ENCODE measurements around the gene ARHGAP32. TPM values are rescaled to one million over a fixed set of nuclear protein-coding genes. Genes with fewer than 3 reads are reported as not detected.

ARHGAP32 gene
- total RNA-seq, 1 donor from 2014 or later, result 38.4 TPM

DNA sequence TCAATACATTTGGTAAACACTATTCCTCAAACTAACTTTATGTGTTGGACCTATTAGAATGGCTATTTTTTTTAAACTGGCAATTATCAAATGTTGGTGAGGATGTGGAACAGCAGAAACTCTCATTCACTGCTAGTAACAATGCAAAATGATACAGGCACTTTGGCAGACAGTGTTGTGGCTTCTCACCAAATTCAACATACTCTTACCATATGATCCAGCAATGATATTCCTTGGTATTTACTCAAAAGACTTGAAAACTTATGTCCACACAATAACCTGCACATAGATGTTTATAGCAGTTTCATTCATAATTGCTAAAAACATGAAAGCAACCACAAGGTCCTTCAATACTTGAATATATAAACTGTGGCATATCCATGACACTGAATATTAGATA lies 136.9 kb downstream of the ARHGAP32 start:
- H3K4me3 Mint-ChIP-seq, result no peak overlapping the region
- H3K4me1 Mint-ChIP-seq, result no peaks in the 10 kb centered on the region
- H3K36me3 Mint-ChIP-seq (ENCODE audit: low read depth), result peaks cover 8% of the 10 kb centered on the region
- DNase-seq (ENCODE audit: low read depth, low spot score), result no peak
- H3K27ac Mint-ChIP-seq (ENCODE audit: unreplicated experiment), result no peak overlapping the region
- TF ChIP-seq, protein P1, sequence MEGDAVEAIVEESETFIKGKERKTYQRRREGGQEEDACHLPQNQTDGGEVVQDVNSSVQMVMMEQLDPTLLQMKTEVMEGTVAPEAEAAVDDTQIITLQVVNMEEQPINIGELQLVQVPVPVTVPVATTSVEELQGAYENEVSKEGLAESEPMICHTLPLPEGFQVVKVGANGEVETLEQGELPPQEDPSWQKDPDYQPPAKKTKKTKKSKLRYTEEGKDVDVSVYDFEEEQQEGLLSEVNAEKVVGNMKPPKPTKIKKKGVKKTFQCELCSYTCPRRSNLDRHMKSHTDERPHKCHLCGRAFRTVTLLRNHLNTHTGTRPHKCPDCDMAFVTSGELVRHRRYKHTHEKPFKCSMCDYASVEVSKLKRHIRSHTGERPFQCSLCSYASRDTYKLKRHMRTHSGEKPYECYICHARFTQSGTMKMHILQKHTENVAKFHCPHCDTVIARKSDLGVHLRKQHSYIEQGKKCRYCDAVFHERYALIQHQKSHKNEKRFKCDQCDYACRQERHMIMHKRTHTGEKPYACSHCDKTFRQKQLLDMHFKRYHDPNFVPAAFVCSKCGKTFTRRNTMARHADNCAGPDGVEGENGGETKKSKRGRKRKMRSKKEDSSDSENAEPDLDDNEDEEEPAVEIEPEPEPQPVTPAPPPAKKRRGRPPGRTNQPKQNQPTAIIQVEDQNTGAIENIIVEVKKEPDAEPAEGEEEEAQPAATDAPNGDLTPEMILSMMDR (conservative IDR thresholded peaks at IDR 0.05), result no peak
- H3K27me3 Mint-ChIP-seq (ENCODE audit: low read depth), result no peaks in the 10 kb centered on the region
- peaks cover 4% of the 10 kb centered on the region for H3K9me3 Mint-ChIP-seq

DNA sequence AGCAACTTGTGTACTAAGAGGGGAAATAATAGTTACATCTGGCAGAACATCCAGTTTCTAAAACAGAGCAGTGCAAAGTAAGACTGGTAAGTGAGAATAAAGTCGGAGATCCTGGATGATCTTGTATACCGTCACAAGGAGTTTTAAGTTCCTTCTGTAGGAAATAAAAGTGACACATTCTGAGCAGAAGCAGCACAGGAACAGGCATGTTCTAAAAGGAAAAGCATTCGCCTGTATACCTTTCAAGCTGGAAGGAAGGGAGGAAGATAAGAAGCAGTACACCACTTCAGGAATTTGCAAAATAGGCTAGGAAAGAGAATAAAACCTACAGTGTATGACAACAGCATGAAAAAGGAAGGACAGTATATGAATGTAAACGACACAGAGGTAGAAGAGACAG lies 143.2 kb downstream of the ARHGAP32 start:
- Mint-ChIP-seq H3K9me3 (peaks cover 4% of the 10 kb centered on the region), H3K27me3 (ENCODE audit: low read depth) (no peaks in the 10 kb centered on the region), H3K36me3 (ENCODE audit: low read depth) (peaks cover 21% of the 10 kb centered on the region), H3K4me1 (peaks cover 5% of the 10 kb centered on the region), H3K4me3 (no peak overlapping the region), H3K27ac (ENCODE audit: unreplicated experiment) (no peak overlapping the region)
- TF ChIP-seq, protein P1 (conservative IDR thresholded peaks at IDR 0.05), result no peak
- no peak for DNase-seq (ENCODE audit: low read depth, low spot score)

DNA sequence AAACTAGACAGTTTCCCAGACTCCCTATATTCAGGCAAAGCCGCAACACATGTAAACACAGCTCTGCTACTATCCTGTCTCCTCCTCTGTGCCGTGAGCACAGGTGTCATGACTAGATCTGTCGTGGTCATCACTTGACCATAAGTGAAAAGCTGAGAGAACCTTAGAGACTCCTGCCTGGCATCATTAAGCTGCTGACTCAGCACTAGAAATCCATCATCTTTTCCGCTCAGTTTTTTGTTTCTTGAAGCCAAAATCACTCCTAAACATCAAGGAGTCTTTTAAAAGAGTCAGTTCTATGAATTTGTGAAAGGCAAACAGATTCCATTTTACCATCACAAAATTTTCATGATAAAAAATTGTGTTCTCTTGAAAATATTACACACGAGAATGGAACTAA lies 147.0 kb downstream of the ARHGAP32 start:
- H3K4me3 Mint-ChIP-seq, result no peak overlapping the region
- no peak overlapping the region for H3K27ac Mint-ChIP-seq (ENCODE audit: unreplicated experiment)
- H3K9me3 Mint-ChIP-seq, result no peaks in the 10 kb centered on the region
- peaks cover 5% of the 10 kb centered on the region for H3K4me1 Mint-ChIP-seq
- H3K36me3 Mint-ChIP-seq (ENCODE audit: low read depth), result peaks cover 16% of the 10 kb centered on the region
- no peak for DNase-seq (ENCODE audit: low read depth, low spot score)
- TF ChIP-seq, protein P1 (conservative IDR thresholded peaks at IDR 0.05), result no peak
- H3K27me3 Mint-ChIP-seq (ENCODE audit: low read depth), result no peaks in the 10 kb centered on the region

DNA sequence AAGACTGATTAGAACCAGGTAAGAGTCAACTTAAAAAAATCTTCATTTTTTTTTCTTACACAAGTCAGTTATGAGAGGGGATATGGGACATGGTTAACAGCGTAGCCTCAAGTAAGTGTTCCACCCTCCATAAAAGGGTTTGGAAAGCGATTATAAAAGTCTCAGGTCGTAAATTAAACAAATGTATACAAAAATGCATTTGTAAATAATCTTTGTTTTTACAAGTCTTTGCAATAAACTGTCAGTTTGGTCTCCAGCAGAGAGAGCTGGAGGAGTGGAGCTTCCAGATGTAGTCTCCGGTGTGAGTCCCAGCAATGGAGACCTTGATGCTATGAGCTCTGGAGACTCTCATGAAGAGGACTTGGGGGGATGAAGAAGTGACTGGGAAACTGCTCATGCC lies 149.6 kb downstream of the ARHGAP32 start:
- TF ChIP-seq, protein P1 (conservative IDR thresholded peaks at IDR 0.05), result no peak
- no peak for DNase-seq (ENCODE audit: low read depth, low spot score)
- Mint-ChIP-seq H3K36me3 (ENCODE audit: low read depth) (peaks cover 31% of the 10 kb centered on the region), H3K27ac (ENCODE audit: unreplicated experiment) (no peak overlapping the region), H3K9me3 (peaks cover 7% of the 10 kb centered on the region), H3K4me3 (no peak overlapping the region), H3K27me3 (ENCODE audit: low read depth) (no peaks in the 10 kb centered on the region), H3K4me1 (peaks cover 3% of the 10 kb centered on the region)

DNA sequence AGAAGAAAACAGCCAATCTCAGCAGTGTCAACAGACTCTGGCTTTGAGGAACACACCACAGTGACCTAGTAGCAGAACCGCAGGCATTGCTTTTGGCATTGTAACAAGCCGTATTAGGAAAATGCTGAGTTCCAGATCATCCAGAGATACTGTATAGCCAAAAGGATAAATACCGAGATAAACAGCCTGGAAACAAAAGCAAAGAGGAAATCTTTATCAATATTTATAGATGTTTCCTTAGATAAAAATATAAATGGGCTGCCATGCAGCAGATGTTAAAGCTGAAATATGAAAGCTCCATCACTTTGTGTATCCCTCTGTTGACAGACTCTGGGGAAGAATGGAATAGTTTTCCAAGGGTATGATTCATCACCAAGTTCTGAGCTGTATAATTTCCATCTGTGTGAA lies 150.5 kb downstream of the ARHGAP32 start:
- no peak overlapping the region for H3K27ac Mint-ChIP-seq (ENCODE audit: unreplicated experiment)
- H3K9me3 Mint-ChIP-seq, result peaks cover 7% of the 10 kb centered on the region
- H3K36me3 Mint-ChIP-seq (ENCODE audit: low read depth), result peaks cover 29% of the 10 kb centered on the region
- H3K4me3 Mint-ChIP-seq, result no peak overlapping the region
- H3K27me3 Mint-ChIP-seq (ENCODE audit: low read depth), result no peaks in the 10 kb centered on the region
- TF ChIP-seq, protein P1 (conservative IDR thresholded peaks at IDR 0.05), result no peak
- no peak for DNase-seq (ENCODE audit: low read depth, low spot score)
- no peaks in the 10 kb centered on the region for H3K4me1 Mint-ChIP-seq

DNA sequence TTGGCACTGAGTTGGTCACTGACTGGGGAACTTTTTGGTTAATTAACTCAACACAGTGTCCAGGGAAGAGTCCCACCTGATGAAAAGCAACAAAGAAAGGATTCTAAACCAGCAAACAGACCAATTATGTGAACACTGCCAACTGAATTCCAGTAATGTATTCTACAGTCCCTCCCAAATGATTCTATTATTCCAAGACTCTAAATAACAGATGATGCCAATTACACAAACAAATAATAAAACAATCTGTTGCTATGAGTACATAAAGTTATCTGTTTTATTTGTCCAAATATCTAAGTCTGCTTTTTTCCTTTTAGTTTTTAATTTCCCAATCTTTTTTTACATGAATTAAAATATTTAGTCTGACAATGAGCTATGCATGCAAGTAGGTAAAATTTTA lies 151.2 kb downstream of the ARHGAP32 start:
- Mint-ChIP-seq H3K27ac (ENCODE audit: unreplicated experiment) (no peak overlapping the region), H3K9me3 (peaks cover 7% of the 10 kb centered on the region), H3K27me3 (ENCODE audit: low read depth) (no peaks in the 10 kb centered on the region), H3K4me1 (no peaks in the 10 kb centered on the region), H3K36me3 (ENCODE audit: low read depth) (peaks cover 30% of the 10 kb centered on the region), H3K4me3 (no peak overlapping the region)
- no peak for DNase-seq (ENCODE audit: low read depth, low spot score)
- TF ChIP-seq, protein P1 (conservative IDR thresholded peaks at IDR 0.05), result no peak

Data from neural crest cell (in vitro differentiated cells).